ENCODE results near the gene DRG2. TPM values are rescaled to one million over a fixed set of nuclear protein-coding genes. Genes with fewer than 3 reads are reported as not detected.

The DRG2 gene
- total and polyA plus RNA-seq, 7 donors: 25.0 to 37.3 (median 33.2) TPM

DNA sequence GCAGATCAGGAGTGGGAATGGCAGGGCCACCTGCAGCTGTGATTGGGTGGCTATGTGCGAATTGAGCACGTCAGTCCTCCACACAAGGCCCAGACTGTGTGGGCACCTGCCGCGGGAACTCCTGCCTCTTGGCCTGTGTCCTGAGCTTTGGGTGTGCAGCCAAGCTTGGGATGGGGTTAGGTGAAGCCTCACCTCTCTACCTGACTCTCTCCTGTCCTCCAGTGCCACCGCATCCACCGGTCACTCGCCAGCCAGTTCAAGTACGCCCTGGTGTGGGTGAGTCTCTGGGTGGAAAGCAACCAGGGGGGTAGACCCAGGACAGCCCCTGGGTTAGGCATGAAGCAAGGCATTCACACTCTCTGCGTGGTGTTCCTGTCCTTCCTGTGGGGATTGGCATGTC, 18.5 kb downstream of the DRG2 start:
- H3K9me3 ChIP-seq: no peaks in the 10 kb centered on the region
- no peak overlapping the region for H3K4me3 ChIP-seq
- no peaks in the 10 kb centered on the region for H3K4me1 ChIP-seq
- no peak for DNase-seq
- 91 to 95% methylated on average over 9 of the region's 9 CpGs for WGBS, 2 donors
- intact Hi-C loops (cut with DNase I): no loop called here
- peaks cover 0 to 56% (median 15%) of the 10 kb centered on the region in 4 donors for H3K36me3 ChIP-seq
- H3K27ac ChIP-seq: no peak overlapping the region
- no peak for TF ChIP-seq EP300 (IDR thresholded peaks at IDR 0.05)
- TF ChIP-seq POLR2A (IDR thresholded peaks at IDR 0.05): no peak
- TF ChIP-seq, protein P1, sequence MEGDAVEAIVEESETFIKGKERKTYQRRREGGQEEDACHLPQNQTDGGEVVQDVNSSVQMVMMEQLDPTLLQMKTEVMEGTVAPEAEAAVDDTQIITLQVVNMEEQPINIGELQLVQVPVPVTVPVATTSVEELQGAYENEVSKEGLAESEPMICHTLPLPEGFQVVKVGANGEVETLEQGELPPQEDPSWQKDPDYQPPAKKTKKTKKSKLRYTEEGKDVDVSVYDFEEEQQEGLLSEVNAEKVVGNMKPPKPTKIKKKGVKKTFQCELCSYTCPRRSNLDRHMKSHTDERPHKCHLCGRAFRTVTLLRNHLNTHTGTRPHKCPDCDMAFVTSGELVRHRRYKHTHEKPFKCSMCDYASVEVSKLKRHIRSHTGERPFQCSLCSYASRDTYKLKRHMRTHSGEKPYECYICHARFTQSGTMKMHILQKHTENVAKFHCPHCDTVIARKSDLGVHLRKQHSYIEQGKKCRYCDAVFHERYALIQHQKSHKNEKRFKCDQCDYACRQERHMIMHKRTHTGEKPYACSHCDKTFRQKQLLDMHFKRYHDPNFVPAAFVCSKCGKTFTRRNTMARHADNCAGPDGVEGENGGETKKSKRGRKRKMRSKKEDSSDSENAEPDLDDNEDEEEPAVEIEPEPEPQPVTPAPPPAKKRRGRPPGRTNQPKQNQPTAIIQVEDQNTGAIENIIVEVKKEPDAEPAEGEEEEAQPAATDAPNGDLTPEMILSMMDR (IDR thresholded peaks at IDR 0.05): no peak
- no peak for TF ChIP-seq POLR2AphosphoS5 (IDR thresholded peaks at IDR 0.05)
- H3K27me3 ChIP-seq: no peaks in the 10 kb centered on the region

DNA sequence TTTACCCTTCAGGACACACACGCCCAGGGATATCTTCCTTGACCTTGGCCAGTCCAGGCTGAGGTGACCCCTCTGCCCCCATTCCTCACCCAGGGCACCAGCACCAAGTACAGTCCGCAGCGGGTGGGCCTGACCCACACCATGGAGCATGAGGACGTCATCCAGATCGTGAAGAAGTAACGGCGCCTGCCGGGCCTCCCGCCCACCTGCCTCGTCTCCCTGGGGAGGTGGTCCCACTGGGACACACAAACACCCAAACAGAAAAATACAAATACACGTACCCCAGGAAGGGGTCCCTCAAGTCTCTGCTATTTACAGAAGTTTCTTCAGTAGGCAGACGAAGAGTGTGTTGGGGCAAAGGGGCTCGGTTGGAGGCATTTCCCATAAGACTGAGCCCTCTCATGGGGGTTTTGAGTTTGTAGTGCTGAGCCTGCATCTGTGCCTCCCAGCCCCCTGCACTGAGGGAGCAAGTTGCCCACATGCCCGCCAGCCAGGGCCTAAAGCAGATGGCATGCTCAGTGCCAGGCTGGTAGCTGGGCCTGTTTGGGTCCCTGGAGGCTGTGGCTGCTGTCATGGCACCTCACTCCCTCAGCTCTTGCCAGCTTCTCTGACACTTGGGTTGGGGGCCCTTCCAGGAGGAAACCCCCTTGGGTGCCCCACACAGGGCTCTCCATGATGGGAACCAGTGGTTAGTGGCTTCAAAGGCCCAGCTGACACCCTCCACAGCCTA, 19.5 kb downstream of the DRG2 start:
- no peak for DNase-seq
- Histone ChIP-seq H3K36me3 (peaks cover 0 to 46% (median 11%) of the 10 kb centered on the region in 4 donors), H3K4me1 (no peaks in the 10 kb centered on the region), H3K9me3 (no peaks in the 10 kb centered on the region), H3K4me3 (no peak overlapping the region), H3K27ac (no peak overlapping the region), H3K27me3 (no peaks in the 10 kb centered on the region)
- intact Hi-C loops (cut with DNase I): no loop called here
- TF ChIP-seq EP300 (IDR thresholded peaks at IDR 0.05) (no peak), POLR2AphosphoS5 (IDR thresholded peaks at IDR 0.05) (no peak), POLR2A (IDR thresholded peaks at IDR 0.05) (no peak)
- TF ChIP-seq, protein P1 (IDR thresholded peaks at IDR 0.05): no peak
- 89 to 91% methylated on average over 14 of the region's 14 CpGs for WGBS, 2 donors

DNA sequence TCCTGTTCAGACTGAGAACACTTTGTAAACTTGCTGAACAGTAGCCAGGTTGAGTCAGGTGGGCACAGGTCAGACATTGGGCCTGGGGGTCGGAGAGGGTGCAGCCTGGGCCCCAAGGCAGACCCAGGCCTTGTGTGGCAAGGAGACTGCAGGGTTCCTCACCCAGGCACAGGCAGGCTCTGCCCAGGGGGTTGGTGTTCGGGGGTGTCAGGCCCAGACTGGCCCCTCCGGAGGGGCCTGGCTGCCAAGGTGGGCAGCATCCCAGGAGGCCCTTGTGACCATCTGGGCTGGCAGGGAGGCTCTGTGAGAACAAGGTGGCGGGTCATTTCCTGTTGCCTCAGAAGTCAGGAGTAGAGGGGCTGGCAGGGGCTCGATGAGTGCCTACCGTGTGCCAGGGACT, 20.2 kb downstream of the DRG2 start:
- no peak for DNase-seq
- Histone ChIP-seq H3K27ac (no peak overlapping the region), H3K4me1 (no peaks in the 10 kb centered on the region), H3K4me3 (no peak overlapping the region), H3K36me3 (peaks cover 0 to 42% (median 11%) of the 10 kb centered on the region in 4 donors), H3K9me3 (no peaks in the 10 kb centered on the region), H3K27me3 (no peaks in the 10 kb centered on the region)
- 86 to 88% methylated on average over 6 of the region's 6 CpGs for WGBS, 2 donors
- intact Hi-C loops (cut with DNase I): no loop called here
- TF ChIP-seq, protein P1 (IDR thresholded peaks at IDR 0.05): no peak
- TF ChIP-seq POLR2A (IDR thresholded peaks at IDR 0.05) (no peak), POLR2AphosphoS5 (IDR thresholded peaks at IDR 0.05) (no peak), EP300 (IDR thresholded peaks at IDR 0.05) (no peak)

GRCh38 chr17:18108401-18109312, 20.9 kb downstream of the DRG2 start, which contains the start of gene MYO15A:
Gene MYO15A, plus strand, starts transcription at chr17:18108756. Its CDS starts 10,045 bp downstream, at chr17:18118801.
- DNase-seq: no peak
- WGBS, 2 donors: 79 to 86% methylated on average over 17 of the region's 17 CpGs
- H3K4me1 ChIP-seq: no peaks in the 10 kb centered on the region
- H3K36me3 ChIP-seq: peaks cover 0 to 36% (median 11%) of the 10 kb centered on the region in 4 donors
- H3K4me3 ChIP-seq: no peak within 1 kb of the TSS
- H3K9me3 ChIP-seq: no peaks in the 10 kb centered on the region
- H3K27me3 ChIP-seq: no peaks in the 10 kb centered on the region
- intact Hi-C loops (cut with DNase I): no loop called here
- H3K27ac ChIP-seq: no peak within 1 kb of the TSS
- TF ChIP-seq POLR2AphosphoS5 (IDR thresholded peaks at IDR 0.05) (peak in 1 of 4 donors; percentile 3), POLR2A (IDR thresholded peaks at IDR 0.05) (no peak)
- TF ChIP-seq, protein P1 (IDR thresholded peaks at IDR 0.05): no peak
